Subcutaneous abdominal adipose tissue (tissue), 5 donors: ENCODE results near the gene SLC19A2.

ENCODE experiments used
- H3K27ac ChIP-seq: one replicate; pipeline ENCODE4 v1.7.0; 2013; ENCODE audit warnings: low read depth, mild to moderate bottlenecking, inconsistent platforms, low read length, moderate library complexity
- H3K27me3 ChIP-seq, 5 donors: one replicate each; pipeline ENCODE4 v1.7.0; 2013; ENCODE audit warnings: low read length in 5 of 5, inconsistent platforms in 1 of 5; ENCODE audit not compliant: control insufficient read depth in 5 of 5, insufficient read depth in 4 of 5
- H3K36me3 ChIP-seq, 5 donors: one replicate each; pipeline ENCODE4 v1.7.0; 2013; ENCODE audit warnings: low read length in 5 of 5; ENCODE audit not compliant: control insufficient read depth in 5 of 5, insufficient read depth in 5 of 5
- H3K4me1 ChIP-seq, 5 donors: one replicate each; pipeline ENCODE4 v1.7.0; 2013; ENCODE audit warnings: low read length in 5 of 5, mild to moderate bottlenecking in 3 of 5, moderate library complexity in 1 of 5; ENCODE audit not compliant: control insufficient read depth in 5 of 5, insufficient read depth in 5 of 5
- H3K4me3 ChIP-seq, 5 donors: one replicate each; pipeline ENCODE4 v1.7.0; 2013; ENCODE audit warnings: low read length in 5 of 5, low read depth in 1 of 5
- H3K9ac ChIP-seq, 5 donors: one replicate each; pipeline ENCODE4 v1.7.0; 2013; ENCODE audit warnings: low read length in 5 of 5, mild to moderate bottlenecking in 4 of 5, moderate library complexity in 3 of 5
- H3K9me3 ChIP-seq, 5 donors: one replicate each; pipeline ENCODE4 v1.7.0; 2013; ENCODE audit warnings: low read length in 5 of 5; ENCODE audit not compliant: control insufficient read depth in 5 of 5
- donor health status: healthy.
- donor health status: healthy.
- donor health status: healthy.
- donor health status: healthy.
- donor health status: healthy.

The SLC19A2 gene

DNA sequence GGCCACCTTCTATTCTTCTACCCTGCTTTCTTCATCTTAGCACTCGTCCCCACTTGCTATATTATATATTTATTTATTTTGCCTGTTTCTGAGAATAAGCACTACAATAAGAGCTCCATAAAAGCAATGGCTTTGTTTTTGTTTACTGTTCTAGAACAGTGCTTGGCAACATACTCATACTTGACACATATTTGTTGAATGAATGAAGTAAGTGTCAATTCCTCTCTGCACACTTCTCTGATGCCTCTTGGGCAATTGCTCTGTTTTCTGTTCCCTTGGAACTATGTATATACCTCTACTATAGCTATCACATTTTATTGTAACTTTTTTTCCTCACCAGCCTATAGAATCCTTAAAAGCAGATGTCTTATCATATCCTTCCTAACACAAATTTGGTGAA, 7.5 kb upstream of the SLC19A2 start:
- no peak overlapping the region for H3K27ac ChIP-seq
- no peaks in the 10 kb centered on the region for H3K4me1 ChIP-seq
- no peak overlapping the region for H3K9ac ChIP-seq
- H3K36me3 ChIP-seq = no peaks in the 10 kb centered on the region
- no peaks in the 10 kb centered on the region for H3K27me3 ChIP-seq
- no peak overlapping the region for H3K4me3 ChIP-seq
- H3K9me3 ChIP-seq = no peaks in the 10 kb centered on the region

GRCh38 chr1:169491845-169492281, 6.1 kb upstream of the SLC19A2 start:
- peaks cover 0 to 6% (median 1%) of the 10 kb centered on the region in 5 donors for H3K4me1 ChIP-seq
- no peaks in the 10 kb centered on the region for H3K27me3 ChIP-seq
- H3K27ac ChIP-seq = no peak overlapping the region
- H3K9ac ChIP-seq = no peak overlapping the region
- no peaks in the 10 kb centered on the region for H3K9me3 ChIP-seq
- H3K4me3 ChIP-seq = no peak overlapping the region
- H3K36me3 ChIP-seq = no peaks in the 10 kb centered on the region

DNA sequence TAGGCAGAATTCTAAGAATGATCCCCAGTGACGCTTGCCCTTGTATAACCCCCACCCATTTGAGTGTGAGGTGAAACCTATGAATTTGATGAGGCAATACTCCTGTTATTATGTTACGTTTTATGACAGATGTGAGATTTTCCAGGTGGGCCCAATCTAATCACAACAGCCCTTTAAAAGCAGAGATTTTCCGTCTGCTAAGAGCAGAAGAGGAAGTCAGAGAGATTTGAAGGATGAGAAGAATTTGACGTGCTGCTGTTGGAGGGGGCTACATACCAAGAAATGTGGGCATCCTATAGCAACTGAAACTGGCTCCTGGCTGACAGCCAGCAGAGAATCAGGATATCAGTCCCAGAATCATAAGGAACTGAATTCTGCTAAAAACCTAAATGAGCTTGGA, 2.4 kb upstream of the SLC19A2 start:
- H3K4me1 ChIP-seq = peaks cover 4 to 32% (median 25%) of the 10 kb centered on the region in 5 donors
- H3K4me3 ChIP-seq = no peak overlapping the region
- H3K9ac ChIP-seq = no peak overlapping the region
- no peak overlapping the region for H3K27ac ChIP-seq
- H3K9me3 ChIP-seq = no peaks in the 10 kb centered on the region
- H3K27me3 ChIP-seq = no peaks in the 10 kb centered on the region
- no peaks in the 10 kb centered on the region for H3K36me3 ChIP-seq

GRCh38 chr1:169487561-169487960, 1.8 kb upstream of the SLC19A2 start:
- H3K4me3 ChIP-seq = no peak overlapping the region
- no peaks in the 10 kb centered on the region for H3K9me3 ChIP-seq
- H3K27ac ChIP-seq = no peak overlapping the region
- H3K27me3 ChIP-seq = no peaks in the 10 kb centered on the region
- H3K9ac ChIP-seq = peak overlapping the region in 1 of 5 donors; percentile 8
- no peaks in the 10 kb centered on the region for H3K36me3 ChIP-seq
- peaks cover 4 to 33% (median 25%) of the 10 kb centered on the region in 5 donors for H3K4me1 ChIP-seq

- H3K27ac ChIP-seq = peak overlapping the region; percentile 100
- H3K9ac ChIP-seq = peak overlapping the region in 1 of 5 donors; percentile 8
- H3K4me1 ChIP-seq = peaks cover 4 to 33% (median 26%) of the 10 kb centered on the region in 5 donors
- no peaks in the 10 kb centered on the region for H3K9me3 ChIP-seq
- H3K36me3 ChIP-seq = no peaks in the 10 kb centered on the region
- H3K4me3 ChIP-seq = peak overlapping the region in 2 of 5 donors; percentile 75 to 87
- H3K27me3 ChIP-seq = no peaks in the 10 kb centered on the region
Observed at GRCh38 chr1:169487133-169487532, 1.4 kb upstream of the SLC19A2 start.

DNA sequence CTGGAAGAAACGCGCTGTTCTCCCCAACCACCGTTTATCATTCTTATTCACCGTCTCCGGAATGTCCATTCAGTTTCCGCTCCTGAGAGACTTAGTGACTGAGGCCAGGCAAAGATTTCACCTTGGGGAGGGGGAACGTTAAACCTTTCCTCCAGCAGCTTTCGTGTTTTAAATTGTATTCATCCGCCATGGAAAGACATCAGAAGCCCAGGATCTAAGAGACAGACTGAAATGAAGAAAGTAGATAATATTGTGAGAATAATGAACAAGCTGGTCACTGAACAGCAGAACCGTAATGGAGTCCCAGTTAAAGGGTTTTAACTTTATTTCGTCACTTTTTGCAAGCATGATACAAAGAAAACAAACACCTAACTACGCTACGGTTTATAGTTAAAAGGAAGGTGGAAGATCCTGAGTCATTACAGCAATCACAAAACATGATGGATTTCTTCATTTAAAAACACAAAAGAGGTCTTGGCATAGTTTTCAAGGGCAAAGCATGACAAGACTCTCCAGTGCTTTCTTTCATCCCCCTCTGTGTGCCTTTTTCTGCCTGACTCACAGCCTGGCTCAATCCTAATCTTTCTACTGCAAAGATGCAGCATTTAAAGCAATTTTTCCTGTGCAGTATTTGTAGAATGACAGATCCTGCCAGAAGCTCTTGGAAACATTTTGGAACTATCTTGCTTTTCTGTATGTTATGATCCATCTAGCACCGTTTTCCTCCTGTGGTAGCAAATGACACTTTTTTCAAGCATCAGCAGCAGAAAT, 722 bp upstream of the SLC19A2 start:
- Histone ChIP-seq H3K4me3 (peak overlapping the region; percentile 74 to 87 (median 78)), H3K36me3 (no peaks in the 10 kb centered on the region), H3K27me3 (no peaks in the 10 kb centered on the region), H3K27ac (peak overlapping the region; percentile 100), H3K9me3 (no peaks in the 10 kb centered on the region), H3K4me1 (peaks cover 4 to 33% (median 29%) of the 10 kb centered on the region in 5 donors), H3K9ac (peak overlapping the region; percentile 71 to 96 (median 88))

DNA sequence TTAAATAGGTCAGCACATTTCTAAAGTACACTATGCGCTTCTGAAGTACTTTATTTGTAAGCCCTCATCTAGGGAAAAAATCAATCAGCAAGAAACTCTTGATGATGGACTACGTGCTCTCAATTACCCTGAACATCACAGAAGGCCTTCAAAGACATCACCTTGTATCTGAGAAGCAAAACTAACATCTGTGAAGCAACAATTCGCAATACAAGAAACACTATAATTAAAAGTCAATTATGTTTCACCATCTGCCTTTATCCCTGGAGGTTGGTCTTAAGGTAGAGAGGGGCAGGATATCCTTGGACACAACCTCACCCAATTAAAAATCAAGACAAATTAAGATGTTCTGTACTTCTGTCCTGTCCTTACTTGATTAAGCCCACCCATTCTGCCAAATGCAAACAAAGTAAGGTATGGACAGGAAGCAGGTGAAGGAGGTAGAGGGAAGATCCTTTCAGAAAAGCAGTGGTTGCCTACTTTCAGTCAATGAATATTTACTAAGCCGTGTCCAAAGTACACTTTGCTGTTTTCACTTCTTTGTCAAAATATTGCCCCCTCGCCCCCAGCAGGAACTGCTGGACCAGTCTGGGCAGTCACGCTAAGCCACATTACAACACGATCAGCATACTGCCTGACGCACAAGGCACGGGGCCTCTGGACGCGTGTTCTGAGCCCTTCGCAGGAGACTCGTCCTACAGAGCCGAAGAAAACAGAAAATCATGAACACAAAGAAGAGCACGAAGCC, 887 bp downstream of the SLC19A2 start:
- peak overlapping the region; percentile 74 to 93 (median 79) for H3K4me3 ChIP-seq
- no peaks in the 10 kb centered on the region for H3K36me3 ChIP-seq
- H3K4me1 ChIP-seq = peaks cover 4 to 40% (median 33%) of the 10 kb centered on the region in 5 donors

DNA sequence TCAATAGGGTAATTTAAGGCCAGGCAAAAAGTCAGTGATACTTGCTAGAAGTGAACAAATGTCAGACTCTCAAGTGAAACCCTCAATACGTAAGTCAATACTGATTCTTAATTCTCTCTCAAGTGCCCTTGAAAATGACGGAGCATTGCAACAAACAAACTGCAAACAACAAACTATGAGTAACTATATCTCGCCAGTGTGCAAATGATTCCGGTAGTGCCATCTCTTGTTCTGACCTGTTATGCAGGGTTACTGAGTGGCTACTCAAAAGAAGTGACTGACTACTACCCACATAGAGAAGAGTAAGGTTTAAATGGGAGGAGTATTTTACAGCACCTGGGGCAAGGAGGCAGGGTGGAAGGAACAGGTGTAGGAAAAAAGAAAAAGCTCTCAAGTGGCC, 1.6 kb downstream of the SLC19A2 start:
- Histone ChIP-seq H3K27ac (peak overlapping the region; percentile 100), H3K27me3 (no peaks in the 10 kb centered on the region), H3K4me3 (peak overlapping the region; percentile 42 to 93 (median 79)), H3K36me3 (no peaks in the 10 kb centered on the region), H3K4me1 (peaks cover 4 to 46% (median 33%) of the 10 kb centered on the region in 5 donors), H3K9me3 (no peaks in the 10 kb centered on the region), H3K9ac (peak overlapping the region; percentile 5 to 93 (median 82))

More for the DNA sequence above, 887 bp downstream of the SLC19A2 start:
- peak overlapping the region; percentile 82 to 93 (median 90) for H3K9ac ChIP-seq
- peak overlapping the region; percentile 100 for H3K27ac ChIP-seq
- no peaks in the 10 kb centered on the region for H3K9me3 ChIP-seq
- no peaks in the 10 kb centered on the region for H3K27me3 ChIP-seq

DNA sequence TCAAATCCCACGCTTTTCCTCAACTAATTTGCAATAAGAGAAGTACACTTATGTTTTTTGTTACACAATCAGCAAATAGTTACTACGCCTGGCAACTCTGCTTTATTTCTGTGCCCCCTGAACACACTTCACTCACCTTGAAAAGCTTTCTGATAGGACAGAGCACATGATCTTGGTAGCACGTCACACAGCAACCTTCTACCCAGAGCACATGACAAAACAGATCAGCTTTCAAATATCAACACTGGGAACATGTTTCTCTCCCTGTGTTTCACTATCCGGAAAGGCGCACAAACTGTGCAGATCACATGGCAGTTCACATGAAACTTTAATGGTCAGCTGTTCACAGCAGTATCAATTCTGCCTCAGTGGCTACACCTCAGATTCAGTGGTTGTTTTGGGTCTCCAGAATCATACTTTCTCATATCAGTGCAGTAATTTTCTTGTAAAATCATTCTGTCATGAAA, 2.2 kb downstream of the SLC19A2 start:
- Histone ChIP-seq H3K4me1 (peaks cover 4 to 50% (median 33%) of the 10 kb centered on the region in 5 donors), H3K9ac (peak overlapping the region in 4 of 5 donors; percentile 5 to 93 (median 47)), H3K27ac (peak overlapping the region; percentile 100), H3K4me3 (peak overlapping the region; percentile 42 to 93 (median 79)), H3K9me3 (no peaks in the 10 kb centered on the region), H3K27me3 (no peaks in the 10 kb centered on the region), H3K36me3 (no peaks in the 10 kb centered on the region)
